GM12878 (cell line): ENCODE data around the gene ABCG1. TPM values are rescaled to one million over a fixed set of nuclear protein-coding genes. Genes with fewer than 3 reads are reported as not detected.
A peak's percentile ranks its signal among the peaks of the same experiment; 100 is the strongest.

Source experiments
- ATAC-seq: fragments of 200-7000 bp; cut with Tn5 transposase; 3 replicates; pipeline ENCODE4 v1.9.1; 2020; ENCODE audit warnings: mild to moderate bottlenecking, moderate library complexity
- BruUV-seq: library from RNA; stranded (reverse); fragments of 400-500 nt; replicated peaks from 2 replicates; lab custom pipeline; 2021; lab: Mats Ljungman, UMichigan
- CTCF ChIA-PET: fragments of 300-600 bp; sonication (Branson Sonifier 250); formaldehyde crosslinking; extraction: SDS; loops from one replicate; lab custom pipeline; 2021; ENCODE audit warnings: inconsistent platforms; lab: Yijun Ruan, JAX
- POLR2A ChIA-PET: fragments of 350-600 bp; formaldehyde crosslinking; extraction: SDS; loops from one replicate; lab custom pipeline; 2021; ENCODE audit warnings: inconsistent platforms; lab: Charles Lee
- RAD21 ChIA-PET: fragments of 300-600 bp; sonication (Branson Sonifier 250); formaldehyde crosslinking; loops from one replicate; lab custom pipeline; 2023; ENCODE audit warnings: antibody characterized with exemption; ENCODE audit not compliant: unreplicated experiment; lab: Charles Lee
- SMC1A ChIA-PET: fragments of 300-600 bp; sonication (Branson Sonifier 250); formaldehyde crosslinking; loops from one replicate; lab custom pipeline; 2023; ENCODE audit not compliant: unreplicated experiment, uncharacterized antibody; lab: Charles Lee
- DNase-seq: peaks from one replicate; pipeline ENCODE4 v3.0.0-alpha.2; 2011; ENCODE audit warnings: low read depth, low spot score
- FAIRE-seq: peaks from 3 replicates; lab custom pipeline; 2011; peaks lifted over from hg19 to GRCh38; lab: Jason Lieb, UNC
- H2AFZ ChIP-seq: 2 replicates; pipeline ENCODE4 v1.6.0; 2011; ENCODE audit warnings: low read depth, low read length, control low read depth; ENCODE audit not compliant: control insufficient read depth
- H3K27ac ChIP-seq: 2 replicates; pipeline ENCODE4 v1.5.1; 2011; ENCODE audit warnings: control low read depth; ENCODE audit not compliant: control insufficient read depth, insufficient read depth
- H3K27me3 ChIP-seq, 2 experiments: replicated peaks in 1 of 2; 2 replicates each; pipeline versions ENCODE4 v1.6.0 to v1.6.1; 2011; ENCODE audit warnings: low read length in 1 of 2; ENCODE audit not compliant: control insufficient read depth in 2 of 2, insufficient read depth in 2 of 2
- H3K36me3 ChIP-seq, 2 experiments: 2 replicates each; pipeline ENCODE4 v1.5.1; 2011; ENCODE audit warnings: low read length in 1 of 2; ENCODE audit not compliant: control insufficient read depth in 2 of 2, insufficient read depth in 2 of 2
- H3K4me1 ChIP-seq: 2 replicates; pipeline ENCODE4 v1.6.1; 2011; ENCODE audit warnings: mild to moderate bottlenecking, low read length, moderate library complexity, mixed read lengths; ENCODE audit not compliant: control insufficient read depth, insufficient read depth
- H3K4me2 ChIP-seq: 2 replicates; pipeline ENCODE4 v1.6.0; 2011; ENCODE audit warnings: control low read depth; ENCODE audit not compliant: control insufficient read depth, insufficient read depth
- H3K4me3 ChIP-seq: fragments of 200-600 bp; sonication (generic); 2 replicates; pipeline ENCODE4 v1.5.1; 2016
- H3K79me2 ChIP-seq: 2 replicates; pipeline ENCODE4 v1.6.0; 2011; ENCODE audit warnings: low read length; ENCODE audit not compliant: control insufficient read depth, insufficient read depth
- H3K9ac ChIP-seq: 2 replicates; pipeline ENCODE4 v1.8.0; 2011; ENCODE audit warnings: low read length, control low read depth, mixed read lengths; ENCODE audit not compliant: control insufficient read depth, insufficient read depth
- H3K9me3 ChIP-seq: replicated peaks from 3 replicates; pipeline ENCODE4 v1.5.1; 2011; ENCODE audit warnings: mild to moderate bottlenecking, low read length; ENCODE audit not compliant: control insufficient read depth, insufficient read depth
- H4K20me1 ChIP-seq: 2 replicates; pipeline ENCODE4 v1.6.0; 2011; ENCODE audit not compliant: control insufficient read depth, insufficient read depth
- BHLHE40 ChIP-seq, 2 experiments: fragments of 450-650 bp in 1 of 2; IDR thresholded peaks; 2 replicates each; pipeline ENCODE4 v1.6.1; 2011 to 2017; ENCODE audit warnings: low read depth in 2 of 2, borderline replicate concordance in 1 of 2, improper control_type of control experiment in 1 of 2, low read length in 1 of 2, mild to moderate bottlenecking in 1 of 2
- CHD1 ChIP-seq: IDR thresholded peaks from 2 replicates; pipeline ENCODE4 v1.6.1; 2012; ENCODE audit warnings: low read depth, low read length, improper control_type of control experiment
- DPF2 ChIP-seq: fragments of 450-650 bp; IDR thresholded peaks from 2 replicates; pipeline ENCODE4 v1.6.1; 2017; ENCODE audit warnings: mild to moderate bottlenecking
- EED ChIP-seq: sonication (generic); IDR thresholded peaks from 2 replicates; pipeline ENCODE4 v1.6.1; 2016; ENCODE audit warnings: antibody characterized with exemption, low read depth
- EP300 ChIP-seq, 2 experiments: fragments of 150-350 bp in 1 of 2; IDR thresholded peaks; 2 replicates each; pipeline ENCODE4 v1.6.1; 2011 to 2012; ENCODE audit warnings: low read depth in 2 of 2, low read length in 2 of 2, borderline replicate concordance in 1 of 2, improper control_type of control experiment in 1 of 2, inconsistent platforms in 1 of 2; ENCODE audit not compliant: control insufficient read depth in 1 of 2
- HCFC1 ChIP-seq: fragments of 150-350 bp; IDR thresholded peaks from 2 replicates; pipeline ENCODE4 v1.6.1; 2014; ENCODE audit warnings: low read length
- IKZF1 ChIP-seq: fragments of 450-650 bp; conservative IDR thresholded peaks from 2 replicates; pipeline ENCODE4 v1.6.1; 2017; ENCODE audit warnings: antibody characterized with exemption, mild to moderate bottlenecking
- IKZF2 ChIP-seq, 2 experiments: fragments of 450-650 bp; IDR thresholded peaks; 2 replicates each; pipeline ENCODE4 v1.6.1; 2017; ENCODE audit warnings: mild to moderate bottlenecking in 2 of 2, moderate library complexity in 2 of 2
- JUNB ChIP-seq: IDR thresholded peaks from 2 replicates; pipeline ENCODE4 v1.6.1; 2016; ENCODE audit warnings: antibody characterized with exemption, mild to moderate bottlenecking
- MEF2B ChIP-seq: fragments of 450-650 bp; IDR thresholded peaks from 2 replicates; pipeline ENCODE4 v1.6.1; 2018; ENCODE audit warnings: mild to moderate bottlenecking, moderate library complexity; ENCODE audit not compliant: partially characterized antibody, poor library complexity, severe bottlenecking
- MTA2 ChIP-seq: fragments of 450-650 bp; IDR thresholded peaks from 2 replicates; pipeline ENCODE4 v1.6.1; 2016; ENCODE audit warnings: low read depth, mild to moderate bottlenecking, moderate library complexity
- MTA3 ChIP-seq: IDR thresholded peaks from 2 replicates; pipeline ENCODE4 v1.6.1; 2012; ENCODE audit warnings: low read length, inconsistent platforms, borderline replicate concordance
- NFIC ChIP-seq: IDR thresholded peaks from 2 replicates; pipeline ENCODE4 v1.6.1; 2012; ENCODE audit warnings: low read depth, mild to moderate bottlenecking, inconsistent platforms, low read length, moderate library complexity
- PAX5 ChIP-seq: IDR thresholded peaks from 2 replicates; pipeline ENCODE4 v1.6.1; 2011; ENCODE audit warnings: low read depth, low read length, borderline replicate concordance
- RUNX3 ChIP-seq: IDR thresholded peaks from 2 replicates; pipeline ENCODE4 v1.6.1; 2012; ENCODE audit warnings: low read length, inconsistent platforms
- SMARCA5 ChIP-seq: fragments of 450-650 bp; IDR thresholded peaks from 2 replicates; pipeline ENCODE4 v1.6.1; 2017; ENCODE audit warnings: mild to moderate bottlenecking
- SPI1 ChIP-seq: IDR thresholded peaks from 2 replicates; pipeline ENCODE4 v1.6.1; 2011; ENCODE audit warnings: low read depth, mild to moderate bottlenecking, low read length, moderate library complexity, borderline replicate concordance; ENCODE audit not compliant: insufficient read depth
- ZSCAN29 ChIP-seq: fragments of 450-650 bp; IDR thresholded peaks from 2 replicates; pipeline ENCODE4 v1.6.1; 2017; ENCODE audit warnings: mild to moderate bottlenecking, moderate library complexity
- WGBS: methylation state at CpG from one replicate; pipeline ENCODE4 v1.1.6; 2016; ENCODE audit warnings: low lambda C conversion rate; ENCODE audit not compliant: insufficient replicate concordance, insufficient coverage; ENCODE audit errors: missing lambda C conversion rate; 5-methylcytosine and 5-hydroxymethylcytosine counted together
- in situ Hi-C: fragments of 300-500 bp; cut with MboI; formaldehyde crosslinking; loops from 9 replicates; pipeline ENCODE4 v1.14.3; 2018; ENCODE audit warnings: mixed read lengths
- intact Hi-C: fragments of 100-400 bp; cut with micrococcal nuclease; formaldehyde crosslinking; loops from one replicate; pipeline ENCODE4 v1.14.2; 2022; ENCODE audit not compliant: unreplicated experiment
- polyA plus RNA-seq, 11 experiments: library from polyadenylated mRNA; depleted of rRNA in 4 of 11; unstranded in 6 of 11; stranded (reverse) in 5 of 11; fragments of >200 nt; fragmentation: Nextera tagmentation in 4 of 11; fragmentation: Illumina TruSeq in 1 of 11; extraction: Ambion mirVana in 4 of 11; extraction: Trizol in 1 of 11; gene quantifications; 1 replicate in 1 of 11; 2 replicates in 10 of 11; pipeline versions ENCODE4 v1.2.1 to v1.2.3, GENCODE V29; 2011 to 2016; ENCODE audit warnings: inconsistent platforms in 2 of 11, missing spikeins in 2 of 11, low read depth in 1 of 11
- total RNA-seq, 4 experiments: library from RNA; depleted of rRNA in 3 of 4; stranded (reverse); fragments of >200 nt in 3 of 4; fragmentation: Illumina TruSeq in 1 of 4; extraction: Trizol in 1 of 4; gene quantifications; 2 replicates each; pipeline versions ENCODE4 v1.2.1 to v1.2.3, GENCODE V29; 2013 to 2021
- TF ChIP-seq, protein P1 (sequence below): fragments of 450-650 bp; IDR thresholded peaks from 2 replicates; pipeline ENCODE4 v1.6.1; 2017; ENCODE audit warnings: low read depth, mild to moderate bottlenecking, moderate library complexity
- TF ChIP-seq, protein P2 (sequence below): fragments of 450-650 bp; IDR thresholded peaks from 2 replicates; pipeline ENCODE4 v1.6.1; 2017; ENCODE audit warnings: mild to moderate bottlenecking, low read depth, inconsistent platforms; ENCODE audit not compliant: poor library complexity, severe bottlenecking

ABCG1 gene
- total and polyA plus RNA-seq, 10 of the 15 experiments (the other 5 are each of a cell fraction or from before 2014, with no cell fraction given), result 0.59 to 19.3 (median 5.7) TPM

DNA sequence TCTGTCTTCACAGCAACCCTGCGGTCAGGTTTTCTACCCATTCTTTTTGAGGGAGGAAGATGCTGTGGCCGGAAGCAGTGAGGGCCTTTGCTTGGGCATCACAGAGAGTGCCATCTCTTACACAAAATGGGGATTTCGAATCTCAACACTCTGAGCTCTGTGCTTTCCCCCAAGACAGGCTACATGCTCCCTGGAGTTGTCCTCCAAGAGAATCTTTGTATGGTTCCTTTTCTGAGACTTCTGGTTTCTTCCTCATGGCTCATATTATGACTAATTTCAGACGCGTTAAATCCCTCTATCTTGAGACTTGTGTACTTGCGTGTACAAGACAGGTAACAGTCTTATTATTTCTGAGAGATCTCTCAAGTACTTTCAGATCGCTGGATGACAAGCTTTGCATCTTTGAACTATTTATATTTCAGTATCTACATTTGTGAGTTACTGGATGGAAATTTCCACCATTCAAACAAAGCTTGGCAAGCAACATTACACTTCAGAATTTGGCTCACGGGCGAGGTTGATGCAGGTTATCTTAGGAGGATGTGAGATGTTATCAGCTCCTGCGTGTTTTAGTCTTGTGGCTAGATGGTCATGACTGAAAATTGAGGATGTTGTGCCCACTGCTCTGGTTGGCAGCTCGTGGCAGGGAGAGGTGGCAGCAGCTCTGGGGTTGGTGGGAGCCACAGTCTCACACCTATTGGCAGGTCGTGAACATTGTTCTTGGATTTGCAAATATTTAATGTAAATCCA lies 19.4 kb downstream of the ABCG1 start:
- Histone ChIP-seq H3K4me2 (peak overlapping the region; percentile 74), H3K79me2 (no peaks in the 10 kb centered on the region), H3K9me3 (no peaks in the 10 kb centered on the region), H3K9ac (no peak overlapping the region), H3K4me3 (no peak overlapping the region), H3K27me3 (no peaks in the 10 kb centered on the region), H3K27ac (peak overlapping the region; percentile 22), H3K36me3 (no peaks in the 10 kb centered on the region), H3K4me1 (peaks cover 65% of the 10 kb centered on the region), H4K20me1 (no peaks in the 10 kb centered on the region), H2AFZ (no peak overlapping the region)
- POLR2A ChIA-PET, result interaction anchor here (0.5 to 4.4 kb wide), 11 partner anchors 8 to 157 kb away, joined by 3 to 35 read pairs (median 8); partner anchors contain the start of gene ABCG1
- in situ Hi-C loops, result loop anchor here (5.0 kb wide), 1 partner anchor 299 kb away; no protein-coding TSS in a partner anchor
- DNase-seq (peak; percentile 57), FAIRE-seq (peak; percentile 27), ATAC-seq (peak; percentile 39)
- SMC1A ChIA-PET, result interaction anchor here (0.9 to 7.8 kb wide), 31 partner anchors 8 to 298 kb away, joined by 3 to 77 read pairs (median 6); partner anchors contain the start of gene ABCG1
- RAD21 ChIA-PET, result interaction anchor here (0.6 to 5.4 kb wide), 22 partner anchors 8 to 298 kb away, joined by 3 to 60 read pairs (median 4); partner anchors contain the start of gene ABCG1
- no TSS peak for BruUV-seq
- WGBS, result 3% methylated on average over 12 of the region's 12 CpGs
- CTCF ChIA-PET, result interaction anchor here (0.6 to 10.6 kb wide), 23 partner anchors 8 to 298 kb away, joined by 3 to 151 read pairs (median 5); no protein-coding TSS in a partner anchor
- intact Hi-C loops, result loop anchor here (5.0 to 10.0 kb wide), 3 partner anchors 49 to 299 kb away; no protein-coding TSS in a partner anchor
- TF ChIP-seq SMARCA5 (peak; percentile 63; the same call in 1 of the 2 replicates), PAX5 (peak; percentile 4; the same call in 1 of the 2 replicates), MTA2 (peak; percentile 43; the same call in 1 of the 2 replicates), EP300 (IDR thresholded peaks at IDR 0.05; ENCODE audit: borderline replicate concordance in 1 of 2, control insufficient read depth in 1 of 2, low read depth in 2 of 2, low read length in 2 of 2) (peak; percentile 25 to 39; a peak in 1 of 4 replicates), HCFC1 (no peak), DPF2 (0 out of 2 replicates have a peak, but pooled peaks have one; percentile 33), ZSCAN29 (no peak), MTA3 (peak; percentile 25; the same call in 1 of the 2 replicates), IKZF1 (peak; percentile 52; the same call in 1 of the 2 replicates), IKZF2 (IDR thresholded peaks at IDR 0.05) (peak; percentile 71 to 78), EED (peak; percentile 48; the same call in 1 of the 2 replicates), CHD1 (no peak), JUNB (peak; percentile 76), RUNX3 (peak; percentile 68), MEF2B (no peak), BHLHE40 (IDR thresholded peaks at IDR 0.05; ENCODE audit: borderline replicate concordance in 1 of 2, low read depth in 2 of 2, low read length in 1 of 2) (peak in 1 of 2 experiments; percentile 35; a peak in 1 of 4 replicates), NFIC (0 out of 2 replicates have a peak, but pooled peaks have one; percentile 23), SPI1 (peak; percentile 14; the same call in 1 of the 2 replicates)
- TF ChIP-seq, protein P1, sequence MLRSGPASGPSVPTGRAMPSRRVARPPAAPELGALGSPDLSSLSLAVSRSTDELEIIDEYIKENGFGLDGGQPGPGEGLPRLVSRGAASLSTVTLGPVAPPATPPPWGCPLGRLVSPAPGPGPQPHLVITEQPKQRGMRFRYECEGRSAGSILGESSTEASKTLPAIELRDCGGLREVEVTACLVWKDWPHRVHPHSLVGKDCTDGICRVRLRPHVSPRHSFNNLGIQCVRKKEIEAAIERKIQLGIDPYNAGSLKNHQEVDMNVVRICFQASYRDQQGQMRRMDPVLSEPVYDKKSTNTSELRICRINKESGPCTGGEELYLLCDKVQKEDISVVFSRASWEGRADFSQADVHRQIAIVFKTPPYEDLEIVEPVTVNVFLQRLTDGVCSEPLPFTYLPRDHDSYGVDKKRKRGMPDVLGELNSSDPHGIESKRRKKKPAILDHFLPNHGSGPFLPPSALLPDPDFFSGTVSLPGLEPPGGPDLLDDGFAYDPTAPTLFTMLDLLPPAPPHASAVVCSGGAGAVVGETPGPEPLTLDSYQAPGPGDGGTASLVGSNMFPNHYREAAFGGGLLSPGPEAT, result 0 out of 2 replicates have a peak, but pooled peaks have one; percentile 13
- TF ChIP-seq, protein P2, sequence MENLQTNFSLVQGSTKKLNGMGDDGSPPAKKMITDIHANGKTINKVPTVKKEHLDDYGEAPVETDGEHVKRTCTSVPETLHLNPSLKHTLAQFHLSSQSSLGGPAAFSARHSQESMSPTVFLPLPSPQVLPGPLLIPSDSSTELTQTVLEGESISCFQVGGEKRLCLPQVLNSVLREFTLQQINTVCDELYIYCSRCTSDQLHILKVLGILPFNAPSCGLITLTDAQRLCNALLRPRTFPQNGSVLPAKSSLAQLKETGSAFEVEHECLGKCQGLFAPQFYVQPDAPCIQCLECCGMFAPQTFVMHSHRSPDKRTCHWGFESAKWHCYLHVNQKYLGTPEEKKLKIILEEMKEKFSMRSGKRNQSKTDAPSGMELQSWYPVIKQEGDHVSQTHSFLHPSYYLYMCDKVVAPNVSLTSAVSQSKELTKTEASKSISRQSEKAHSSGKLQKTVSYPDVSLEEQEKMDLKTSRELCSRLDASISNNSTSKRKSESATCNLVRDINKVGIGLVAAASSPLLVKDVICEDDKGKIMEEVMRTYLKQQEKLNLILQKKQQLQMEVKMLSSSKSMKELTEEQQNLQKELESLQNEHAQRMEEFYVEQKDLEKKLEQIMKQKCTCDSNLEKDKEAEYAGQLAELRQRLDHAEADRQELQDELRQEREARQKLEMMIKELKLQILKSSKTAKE, result peak; percentile 50
